GDM1 (cell line): ENCODE results near the gene CHSY1.
"Not testable (repeated sequence)": the region's sequence is repeated elsewhere in the genome, so short reads cannot be mapped to it uniquely, and the experiment has no call there.

ENCODE experiments used
- DNase-seq: peaks from one replicate; lab custom pipeline; 2025; lab: John Stamatoyannopoulos, UW

The CHSY1 gene

GRCh38 chr15:101244889-101245668 is 6.8 kb downstream of the CHSY1 start:
- no peak for DNase-seq

GRCh38 chr15:101244036-101244781 is 7.6 kb downstream of the CHSY1 start:
- no peak for DNase-seq

- no peak for DNase-seq
Observed at GRCh38 chr15:101243420-101243819, 8.4 kb downstream of the CHSY1 start.

GRCh38 chr15:101242999-101243336 is 8.9 kb downstream of the CHSY1 start:
- no peak for DNase-seq

GRCh38 chr15:101242160-101242998 is 9.5 kb downstream of the CHSY1 start:
- peak; percentile 87 for DNase-seq

- no peak for DNase-seq
Observed at GRCh38 chr15:101240358-101240757, 11.5 kb downstream of the CHSY1 start.

- no peak for DNase-seq
Observed at GRCh38 chr15:101239724-101240136, 12.1 kb downstream of the CHSY1 start.

GRCh38 chr15:101237251-101237650 is 14.6 kb downstream of the CHSY1 start:
- no peak for DNase-seq

- DNase-seq = no peak
Observed at GRCh38 chr15:101233651-101234280, 18.1 kb downstream of the CHSY1 start.

- no peak for DNase-seq
Observed at GRCh38 chr15:101232677-101233076, 19.2 kb downstream of the CHSY1 start.

- no peak for DNase-seq
Observed at GRCh38 chr15:101228313-101228712, 23.5 kb downstream of the CHSY1 start.

- DNase-seq = no peak
Observed at GRCh38 chr15:101225658-101226057, 26.2 kb downstream of the CHSY1 start.

- no peak for DNase-seq
Observed at GRCh38 chr15:101221902-101222301, 29.9 kb downstream of the CHSY1 start.

GRCh38 chr15:101220060-101220459 is 31.8 kb downstream of the CHSY1 start:
- DNase-seq = no peak

GRCh38 chr15:101219441-101219840 is 32.4 kb downstream of the CHSY1 start:
- DNase-seq = no peak

- DNase-seq = no peak
Observed at GRCh38 chr15:101217446-101217845, 34.4 kb downstream of the CHSY1 start.

- no peak for DNase-seq
Observed at GRCh38 chr15:101216100-101216499, 35.7 kb downstream of the CHSY1 start.

- no peak for DNase-seq
Observed at GRCh38 chr15:101215681-101216080, 36.2 kb downstream of the CHSY1 start.

GRCh38 chr15:101214435-101215097 is 37.3 kb downstream of the CHSY1 start:
- not testable (repeated sequence) for DNase-seq

GRCh38 chr15:101213570-101213969 is 38.3 kb downstream of the CHSY1 start:
- no peak for DNase-seq

GRCh38 chr15:101213147-101213546 is 38.7 kb downstream of the CHSY1 start:
- no peak for DNase-seq

GRCh38 chr15:101211897-101212296 is 40.0 kb downstream of the CHSY1 start:
- DNase-seq = no peak
